H1 (cell line): Measurements from ENCODE around the gene PRRG4. TPM values are rescaled to one million over a fixed set of nuclear protein-coding genes. Genes with fewer than 3 reads are reported as not detected.

Source experiments
- HDAC6 ChIP-seq: IDR thresholded peaks from one replicate; pipeline ENCODE4 v1.7.1; 2012; ENCODE audit warnings: low read depth, mild to moderate bottlenecking, inconsistent platforms, low read length, moderate library complexity
- JUN ChIP-seq: IDR thresholded peaks from 2 replicates; pipeline ENCODE4 v1.6.1; 2011; ENCODE audit warnings: low read depth, mild to moderate bottlenecking, improper control_type of control experiment, low read length
- polyA plus RNA-seq, 7 experiments: library from polyadenylated mRNA; depleted of rRNA in 3 of 7; stranded (reverse) in 5 of 7; unstranded in 2 of 7; fragments of >200 nt in 5 of 7; fragments of 200-250 nt in 2 of 7; gene quantifications; 1 replicate in 5 of 7; 2 replicates in 1 of 7; 4 replicates in 1 of 7; pipeline versions ENCODE4 v1.2.1 to v1.2.3, GENCODE V29; 2011 to 2013; ENCODE audit warnings: missing spikeins in 2 of 7, mixed read lengths in 2 of 7
- total RNA-seq: library from RNA; stranded (reverse); fragmentation: NEBNext Ultra II Directional; extraction: Animal tissue kit (Norgen Biotek cat#: 25700); gene quantifications from 2 replicates; pipeline ENCODE4 v1.2.1, GENCODE V29; 2021

Gene PRRG4
- total and polyA plus RNA-seq, 2 of the 8 experiments (the other 6 are each of a cell fraction or from before 2014, with no cell fraction given): 0.65 to 1.7 TPM

- no peak for TF ChIP-seq HDAC6
- TF ChIP-seq JUN: no peak
Observed at GRCh38 chr11:32792111-32792947, 37.4 kb upstream of the PRRG4 start (continued).
